Neuron (in vitro differentiated cells): ENCODE data around the gene C14orf39.
"Not testable (repeated sequence)": the region's sequence is repeated elsewhere in the genome, so short reads cannot be mapped to it uniquely, and the experiment has no call there.

Source experiments
- H2AFZ ChIP-seq: one replicate; pipeline ENCODE4 v1.6.1; 2013; ENCODE audit warnings: low read depth, mild to moderate bottlenecking, inconsistent platforms, low read length, moderate library complexity
- H3K27me3 ChIP-seq: one replicate; pipeline ENCODE4 v1.6.1; 2013; ENCODE audit warnings: low read length; ENCODE audit not compliant: insufficient read depth
- H3K36me3 ChIP-seq: one replicate; pipeline ENCODE4 v1.6.1; 2013; ENCODE audit warnings: low read length; ENCODE audit not compliant: insufficient read depth
- H3K4me1 ChIP-seq: one replicate; pipeline ENCODE4 v1.6.1; 2013; ENCODE audit warnings: low read length; ENCODE audit not compliant: insufficient read depth
- H3K4me3 ChIP-seq: 2 replicates; pipeline ENCODE4 v1.5.1; 2013; ENCODE audit warnings: mild to moderate bottlenecking, low read length, moderate library complexity
- H3K9me3 ChIP-seq: one replicate; pipeline ENCODE4 v1.6.1; 2013; ENCODE audit warnings: low read length

Gene C14orf39

DNA sequence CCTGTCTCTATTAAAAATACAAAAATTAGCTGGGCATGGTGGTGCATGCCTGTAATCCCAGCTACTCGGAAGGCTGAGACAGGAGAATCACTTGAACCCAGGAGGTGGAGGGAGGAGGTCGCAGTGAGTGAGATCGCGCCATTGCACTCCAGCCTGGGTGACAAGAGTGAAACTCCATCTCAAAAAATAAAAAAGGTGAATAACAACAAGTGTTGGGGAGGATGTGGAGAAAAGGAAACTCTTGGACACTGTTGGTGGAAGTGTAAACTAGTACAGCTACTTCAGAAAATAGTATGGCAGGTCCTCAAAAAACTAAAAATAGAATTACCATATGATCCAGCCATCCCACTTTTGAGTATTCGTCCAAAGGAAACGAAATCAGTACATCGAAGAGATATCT, 5.6 kb downstream of the C14orf39 start:
- not testable (repeated sequence) for H2AFZ ChIP-seq, H3K4me3 ChIP-seq, H3K4me1 ChIP-seq, H3K9me3 ChIP-seq, H3K36me3 ChIP-seq, H3K27me3 ChIP-seq

GRCh38 chr14:60455875-60456274, 30.0 kb downstream of the C14orf39 start:
- Histone ChIP-seq H3K4me1 (no peaks in the 10 kb centered on the region), H3K36me3 (no peaks in the 10 kb centered on the region), H3K4me3 (no peak overlapping the region), H3K27me3 (peaks cover 4% of the 10 kb centered on the region), H2AFZ (no peak overlapping the region), H3K9me3 (no peaks in the 10 kb centered on the region)

DNA sequence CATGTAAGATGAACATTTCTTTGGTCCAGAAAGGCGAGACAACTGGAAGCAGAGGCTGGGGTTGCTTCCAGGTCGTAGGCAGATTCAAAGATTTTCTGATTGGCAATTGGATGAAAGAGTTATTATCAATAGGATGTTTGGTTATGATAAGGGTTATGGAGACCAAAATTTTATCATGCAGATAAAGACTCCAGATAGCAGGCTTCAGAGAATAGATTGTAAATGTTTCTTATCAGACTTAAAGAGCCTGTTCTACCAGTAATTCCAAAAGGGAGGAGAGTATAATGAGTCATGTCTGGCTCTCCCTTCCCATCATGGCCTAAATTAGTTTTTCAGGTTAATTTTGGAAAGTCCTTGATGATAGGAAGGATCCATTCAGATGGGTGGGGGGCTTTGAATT, 55.6 kb downstream of the C14orf39 start:
- no peaks in the 10 kb centered on the region for H3K36me3 ChIP-seq
- no peak overlapping the region for H3K4me3 ChIP-seq

GRCh38 chr14:60420050-60420449, 65.8 kb downstream of the C14orf39 start:
- H3K36me3 ChIP-seq, result no peaks in the 10 kb centered on the region
- no peaks in the 10 kb centered on the region for H3K4me1 ChIP-seq
- H2AFZ ChIP-seq, result no peak overlapping the region
- no peak overlapping the region for H3K4me3 ChIP-seq
- H3K27me3 ChIP-seq, result no peaks in the 10 kb centered on the region
- no peaks in the 10 kb centered on the region for H3K9me3 ChIP-seq

More for the DNA sequence above, 55.6 kb downstream of the C14orf39 start:
- Histone ChIP-seq H3K4me1 (no peaks in the 10 kb centered on the region), H2AFZ (no peak overlapping the region), H3K9me3 (no peaks in the 10 kb centered on the region), H3K27me3 (no peaks in the 10 kb centered on the region)

GRCh38 chr14:60397550-60397949, 88.3 kb downstream of the C14orf39 start:
- not testable (repeated sequence) for H3K4me1 ChIP-seq, H3K27me3 ChIP-seq, H3K9me3 ChIP-seq, H3K36me3 ChIP-seq, H3K4me3 ChIP-seq, H2AFZ ChIP-seq

- H3K4me1 ChIP-seq, result no peaks in the 10 kb centered on the region
- H3K36me3 ChIP-seq, result no peaks in the 10 kb centered on the region
- no peaks in the 10 kb centered on the region for H3K27me3 ChIP-seq
- H2AFZ ChIP-seq, result no peak overlapping the region
- no peak overlapping the region for H3K4me3 ChIP-seq
- no peaks in the 10 kb centered on the region for H3K9me3 ChIP-seq
These were observed 89.0 kb downstream of the C14orf39 start for GRCh38 chr14:60396718-60397343.
